ENCODE data around the gene DUXA. TPM values are rescaled to one million over a fixed set of nuclear protein-coding genes. Genes with fewer than 3 reads are reported as not detected.

The DUXA gene
- total RNA-seq = not detected in 2 replicates

GRCh38 chr19:57167385-57167784 lies at the start of gene DUXA:
Gene DUXA, minus strand, starts transcription at chr19:57167485. Its CDS starts 42 bp downstream, at chr19:57167443.

GRCh38 chr19:57191141-57192076 lies 24.1 kb upstream of the DUXA start, which contains the start of gene ZNF264:
Gene ZNF264, plus strand, starts transcription at chr19:57191500. Its CDS starts 414 bp downstream, at chr19:57191914.

Other genes with a start within 250 kb of the DUXA start
- not detected in 2 replicates for gene USP29, start 47.5 kb downstream of the DUXA start, total RNA-seq
- gene ZIM3, start 22.3 kb downstream of the DUXA start, total RNA-seq = not detected in 2 replicates
- gene ZNF264, start 24.0 kb upstream of the DUXA start, total RNA-seq = 34.3 and 45.7 TPM in 2 replicates
- 0.25 and 1.00 TPM in 2 replicates for gene AURKC, start 63.5 kb upstream of the DUXA start, total RNA-seq
- 20.7 and 36.6 TPM in 2 replicates for gene ZNF805, start 73.1 kb upstream of the DUXA start, total RNA-seq
- 56.3 and 77.2 TPM in 2 replicates for gene ZNF460, start 113.0 kb upstream of the DUXA start, total RNA-seq
- gene ZNF543, start 153.0 kb upstream of the DUXA start, total RNA-seq = 9.4 and 12.1 TPM in 2 replicates
- 9.9 and 11.4 TPM in 2 replicates for gene ZNF304, start 183.8 kb upstream of the DUXA start, total RNA-seq
- 12.7 and 15.1 TPM in 2 replicates for gene TRAPPC2B, start 196.1 kb upstream of the DUXA start, total RNA-seq
- gene ZNF547, start 196.1 kb upstream of the DUXA start, total RNA-seq = 3.2 and 4.1 TPM in 2 replicates
- gene ZNF548, start 222.4 kb upstream of the DUXA start, total RNA-seq = 22.1 and 26.4 TPM in 2 replicates
- 13.7 and 14.0 TPM in 2 replicates for gene ZNF17, start 243.7 kb upstream of the DUXA start, total RNA-seq

Data from uterine smooth muscle cell (primary cell).